Measurements from ENCODE around the gene LAMB4.

LAMB4 gene

GRCh38 chr7:108076156-108076555, 54.0 kb downstream of the LAMB4 start:
- no peak overlapping the region for H3K4me3 ChIP-seq (ENCODE audit: low read length)

DNA sequence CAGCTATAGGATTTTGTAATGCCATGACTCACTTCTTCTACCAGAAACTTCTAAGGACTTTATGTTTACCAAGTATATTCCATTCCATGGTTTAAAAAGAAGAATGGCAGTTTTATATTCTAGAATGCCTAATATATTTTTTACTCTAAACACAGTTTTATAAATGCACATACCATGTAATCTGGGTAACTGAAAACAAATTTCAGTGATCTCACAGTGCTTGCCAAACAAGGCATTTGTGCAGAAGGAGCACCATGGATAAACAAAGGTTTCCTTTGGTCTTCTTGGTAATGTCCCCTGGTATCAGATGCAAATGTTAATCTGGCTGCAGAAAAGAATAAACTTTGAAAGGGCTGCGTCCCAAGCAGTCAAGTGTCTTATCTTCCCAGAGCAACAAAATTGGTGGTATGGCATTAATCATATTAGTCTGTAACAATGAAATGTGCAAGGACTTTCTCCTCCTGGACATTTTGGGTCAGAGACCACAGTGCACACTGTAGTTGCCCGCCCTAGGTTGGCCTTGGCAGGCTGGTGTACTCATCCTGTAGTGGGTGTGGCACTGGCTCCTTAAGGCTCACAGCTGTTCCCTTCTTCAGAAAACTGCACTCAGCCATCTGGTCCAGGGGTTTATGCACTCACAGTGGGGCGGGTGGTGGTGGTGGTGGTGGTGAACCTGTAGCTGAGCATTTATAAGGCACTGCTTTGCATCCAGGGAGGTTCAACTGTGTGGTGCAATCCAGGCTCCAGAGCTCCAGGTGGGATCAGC, 56.7 kb downstream of the LAMB4 start:
- H3K9ac ChIP-seq (ENCODE audit: low read length) = no peak overlapping the region
- DNase-seq (ENCODE audit: low read depth) = no peak
- H3K36me3 ChIP-seq (ENCODE audit: control insufficient read depth, insufficient read depth, low read length, severe bottlenecking) = no peaks in the 10 kb centered on the region
- H3K9me3 ChIP-seq (ENCODE audit: control insufficient read depth, low read length) = no peaks in the 10 kb centered on the region
- H3K4me3 ChIP-seq (ENCODE audit: low read length) = no peak overlapping the region
- H3K4me1 ChIP-seq (ENCODE audit: control insufficient read depth, insufficient read depth, low read length) = peaks cover 4% of the 10 kb centered on the region
- H3K27me3 ChIP-seq (replicated peaks; ENCODE audit: control insufficient read depth, insufficient read depth, low read length) = no peaks in the 10 kb centered on the region

More at GRCh38 chr7:108076156-108076555, 54.0 kb downstream of the LAMB4 start:
- no peaks in the 10 kb centered on the region for H3K27me3 ChIP-seq (replicated peaks; ENCODE audit: control insufficient read depth, insufficient read depth, low read length)
- no peaks in the 10 kb centered on the region for H3K9me3 ChIP-seq (ENCODE audit: control insufficient read depth, low read length)
- H3K9ac ChIP-seq (ENCODE audit: low read length) = no peak overlapping the region
- no peak for DNase-seq (ENCODE audit: low read depth)
- no peaks in the 10 kb centered on the region for H3K36me3 ChIP-seq (ENCODE audit: control insufficient read depth, insufficient read depth, low read length, severe bottlenecking)
- H3K4me1 ChIP-seq (ENCODE audit: control insufficient read depth, insufficient read depth, low read length) = peaks cover 26% of the 10 kb centered on the region

GRCh38 chr7:108072739-108073138, 57.4 kb downstream of the LAMB4 start:
- H3K36me3 ChIP-seq (ENCODE audit: control insufficient read depth, insufficient read depth, low read length, severe bottlenecking) = no peaks in the 10 kb centered on the region
- DNase-seq (ENCODE audit: low read depth) = no peak
- H3K27me3 ChIP-seq (replicated peaks; ENCODE audit: control insufficient read depth, insufficient read depth, low read length) = no peaks in the 10 kb centered on the region
- no peaks in the 10 kb centered on the region for H3K4me1 ChIP-seq (ENCODE audit: control insufficient read depth, insufficient read depth, low read length)
- H3K4me3 ChIP-seq (ENCODE audit: low read length) = no peak overlapping the region
- no peaks in the 10 kb centered on the region for H3K9me3 ChIP-seq (ENCODE audit: control insufficient read depth, low read length)
- no peak overlapping the region for H3K9ac ChIP-seq (ENCODE audit: low read length)

GRCh38 chr7:108072116-108072515, 58.0 kb downstream of the LAMB4 start:
- Histone ChIP-seq H3K9ac (ENCODE audit: low read length) (no peak overlapping the region), H3K4me1 (ENCODE audit: control insufficient read depth, insufficient read depth, low read length) (no peaks in the 10 kb centered on the region), H3K27me3 (replicated peaks; ENCODE audit: control insufficient read depth, insufficient read depth, low read length) (no peaks in the 10 kb centered on the region), H3K9me3 (ENCODE audit: control insufficient read depth, low read length) (no peaks in the 10 kb centered on the region), H3K36me3 (ENCODE audit: control insufficient read depth, insufficient read depth, low read length, severe bottlenecking) (no peaks in the 10 kb centered on the region), H3K4me3 (ENCODE audit: low read length) (no peak overlapping the region)
- DNase-seq (ENCODE audit: low read depth) = no peak

GRCh38 chr7:108071551-108071950, 58.6 kb downstream of the LAMB4 start:
- Histone ChIP-seq H3K4me1 (ENCODE audit: control insufficient read depth, insufficient read depth, low read length) (no peaks in the 10 kb centered on the region), H3K9ac (ENCODE audit: low read length) (no peak overlapping the region), H3K4me3 (ENCODE audit: low read length) (no peak overlapping the region), H3K9me3 (ENCODE audit: control insufficient read depth, low read length) (no peaks in the 10 kb centered on the region), H3K36me3 (ENCODE audit: control insufficient read depth, insufficient read depth, low read length, severe bottlenecking) (no peaks in the 10 kb centered on the region), H3K27me3 (replicated peaks; ENCODE audit: control insufficient read depth, insufficient read depth, low read length) (no peaks in the 10 kb centered on the region)
- no peak for DNase-seq (ENCODE audit: low read depth)

- Histone ChIP-seq H3K4me3 (ENCODE audit: low read length) (no peak overlapping the region), H3K9ac (ENCODE audit: low read length) (no peak overlapping the region), H3K27me3 (replicated peaks; ENCODE audit: control insufficient read depth, insufficient read depth, low read length) (no peaks in the 10 kb centered on the region)
These were observed 60.5 kb downstream of the LAMB4 start for GRCh38 chr7:108069646-108070045.

DNA sequence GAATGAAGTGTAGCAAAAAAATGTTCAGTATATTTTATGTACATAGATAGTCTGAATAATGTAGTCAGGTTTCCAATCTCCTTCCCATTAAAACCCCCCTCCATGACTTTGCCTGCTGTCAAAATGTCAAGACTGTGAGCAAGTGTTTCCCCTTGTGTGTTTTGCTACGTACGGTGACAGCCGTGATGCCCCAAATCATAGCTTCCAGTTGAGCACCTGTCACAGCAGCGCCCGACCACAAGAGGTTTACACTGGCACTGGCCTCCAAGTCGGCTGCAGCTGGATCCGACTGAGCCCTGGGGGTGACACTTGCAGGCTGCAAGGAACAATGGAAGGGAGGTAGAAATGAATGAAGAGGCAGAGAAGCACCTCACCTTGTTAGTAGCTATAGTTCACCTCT, 62.3 kb downstream of the LAMB4 start:
- H3K9ac ChIP-seq (ENCODE audit: low read length) = no peak overlapping the region
- no peaks in the 10 kb centered on the region for H3K9me3 ChIP-seq (ENCODE audit: control insufficient read depth, low read length)
- DNase-seq (ENCODE audit: low read depth) = no peak
- no peaks in the 10 kb centered on the region for H3K4me1 ChIP-seq (ENCODE audit: control insufficient read depth, insufficient read depth, low read length)
- H3K27me3 ChIP-seq (replicated peaks; ENCODE audit: control insufficient read depth, insufficient read depth, low read length) = no peaks in the 10 kb centered on the region
- H3K4me3 ChIP-seq (ENCODE audit: low read length) = no peak overlapping the region
- no peaks in the 10 kb centered on the region for H3K36me3 ChIP-seq (ENCODE audit: control insufficient read depth, insufficient read depth, low read length, severe bottlenecking)

More at GRCh38 chr7:108069646-108070045, 60.5 kb downstream of the LAMB4 start:
- no peak for DNase-seq (ENCODE audit: low read depth)
- Histone ChIP-seq H3K36me3 (ENCODE audit: control insufficient read depth, insufficient read depth, low read length, severe bottlenecking) (no peaks in the 10 kb centered on the region), H3K4me1 (ENCODE audit: control insufficient read depth, insufficient read depth, low read length) (no peaks in the 10 kb centered on the region), H3K9me3 (ENCODE audit: control insufficient read depth, low read length) (no peaks in the 10 kb centered on the region)

DNA sequence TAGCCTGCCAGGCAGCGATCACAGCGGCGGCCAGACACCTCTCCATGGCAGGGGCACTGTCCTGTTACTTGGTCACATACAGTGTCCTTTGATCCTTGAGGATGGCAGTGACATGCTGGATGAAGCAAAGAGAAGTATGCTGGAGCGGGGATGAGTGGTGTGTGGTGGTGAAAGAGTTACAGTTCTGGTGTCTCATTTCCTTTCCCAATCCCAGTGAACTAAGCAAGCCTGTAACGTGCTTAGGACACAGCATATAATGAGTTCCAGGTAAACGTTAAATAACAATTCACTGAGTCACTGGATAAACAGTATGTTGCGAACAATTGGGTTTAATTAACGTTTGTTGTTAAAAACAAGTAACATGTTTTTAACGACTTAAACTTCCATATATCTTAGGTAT, 63.7 kb downstream of the LAMB4 start:
- H3K4me3 ChIP-seq (ENCODE audit: low read length) = no peak overlapping the region
- no peaks in the 10 kb centered on the region for H3K36me3 ChIP-seq (ENCODE audit: control insufficient read depth, insufficient read depth, low read length, severe bottlenecking)
- no peaks in the 10 kb centered on the region for H3K27me3 ChIP-seq (replicated peaks; ENCODE audit: control insufficient read depth, insufficient read depth, low read length)
- no peaks in the 10 kb centered on the region for H3K4me1 ChIP-seq (ENCODE audit: control insufficient read depth, insufficient read depth, low read length)
- no peak for DNase-seq (ENCODE audit: low read depth)
- no peaks in the 10 kb centered on the region for H3K9me3 ChIP-seq (ENCODE audit: control insufficient read depth, low read length)
- no peak overlapping the region for H3K9ac ChIP-seq (ENCODE audit: low read length)

DNA sequence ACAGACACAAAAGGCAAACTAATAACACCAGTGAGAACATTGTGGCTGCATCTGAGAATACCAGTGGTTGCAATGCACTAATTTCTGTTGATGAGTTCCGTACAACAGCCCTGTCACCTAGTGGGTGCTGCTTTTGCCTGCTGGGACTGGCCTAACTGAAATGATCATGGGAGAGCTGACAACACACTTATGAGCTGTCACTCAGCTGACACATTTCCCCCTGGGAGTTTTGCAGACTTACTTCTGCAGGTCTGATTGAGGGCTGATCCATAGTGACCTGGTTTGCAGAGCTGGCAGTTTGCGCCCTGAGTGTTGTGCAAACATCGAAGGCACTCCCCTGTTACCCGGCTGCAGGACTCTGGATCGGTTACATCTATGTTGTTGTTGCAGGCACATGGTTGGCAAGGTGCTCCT, 66.6 kb downstream of the LAMB4 start:
- no peak overlapping the region for H3K9ac ChIP-seq (ENCODE audit: low read length)
- DNase-seq (ENCODE audit: low read depth) = no peak
- H3K9me3 ChIP-seq (ENCODE audit: control insufficient read depth, low read length) = no peaks in the 10 kb centered on the region
- H3K36me3 ChIP-seq (ENCODE audit: control insufficient read depth, insufficient read depth, low read length, severe bottlenecking) = no peaks in the 10 kb centered on the region
- no peaks in the 10 kb centered on the region for H3K27me3 ChIP-seq (replicated peaks; ENCODE audit: control insufficient read depth, insufficient read depth, low read length)
- H3K4me3 ChIP-seq (ENCODE audit: low read length) = no peak overlapping the region
- H3K4me1 ChIP-seq (ENCODE audit: control insufficient read depth, insufficient read depth, low read length) = peaks cover 16% of the 10 kb centered on the region

- peaks cover 16% of the 10 kb centered on the region for H3K4me1 ChIP-seq (ENCODE audit: control insufficient read depth, insufficient read depth, low read length)
- H3K9me3 ChIP-seq (ENCODE audit: control insufficient read depth, low read length) = no peaks in the 10 kb centered on the region
- no peak overlapping the region for H3K4me3 ChIP-seq (ENCODE audit: low read length)
- peak; percentile 12 for DNase-seq (ENCODE audit: low read depth)
- H3K27me3 ChIP-seq (replicated peaks; ENCODE audit: control insufficient read depth, insufficient read depth, low read length) = no peaks in the 10 kb centered on the region
- no peak overlapping the region for H3K9ac ChIP-seq (ENCODE audit: low read length)
- H3K36me3 ChIP-seq (ENCODE audit: control insufficient read depth, insufficient read depth, low read length, severe bottlenecking) = no peaks in the 10 kb centered on the region
These were observed 67.7 kb downstream of the LAMB4 start for GRCh38 chr7:108062250-108063014.

- Histone ChIP-seq H3K27me3 (replicated peaks; ENCODE audit: control insufficient read depth, insufficient read depth, low read length) (no peaks in the 10 kb centered on the region), H3K4me3 (ENCODE audit: low read length) (peak overlapping the region; percentile 30), H3K9ac (ENCODE audit: low read length) (no peak overlapping the region), H3K36me3 (ENCODE audit: control insufficient read depth, insufficient read depth, low read length, severe bottlenecking) (no peaks in the 10 kb centered on the region), H3K9me3 (ENCODE audit: control insufficient read depth, low read length) (no peaks in the 10 kb centered on the region), H3K4me1 (ENCODE audit: control insufficient read depth, insufficient read depth, low read length) (peaks cover 16% of the 10 kb centered on the region)
- DNase-seq (ENCODE audit: low read depth) = no peak
These were observed 70.6 kb downstream of the LAMB4 start for GRCh38 chr7:108059526-108059925.

All from adipocyte (in vitro differentiated cells).